GM21367 (cell line): Measurements from ENCODE around the gene HADHB.
A peak's percentile ranks its signal among the peaks of the same experiment; 100 is the strongest.
"Not testable (repeated sequence)": the region's sequence is repeated elsewhere in the genome, so short reads cannot be mapped to it uniquely, and the experiment has no call there.

Source experiments
- ATAC-seq: cut with Tn5 transposase; IDR thresholded peaks from one replicate; pipeline ENCODE4 v1.9.1; 2021; ENCODE audit not compliant: unreplicated experiment

The HADHB gene

DNA sequence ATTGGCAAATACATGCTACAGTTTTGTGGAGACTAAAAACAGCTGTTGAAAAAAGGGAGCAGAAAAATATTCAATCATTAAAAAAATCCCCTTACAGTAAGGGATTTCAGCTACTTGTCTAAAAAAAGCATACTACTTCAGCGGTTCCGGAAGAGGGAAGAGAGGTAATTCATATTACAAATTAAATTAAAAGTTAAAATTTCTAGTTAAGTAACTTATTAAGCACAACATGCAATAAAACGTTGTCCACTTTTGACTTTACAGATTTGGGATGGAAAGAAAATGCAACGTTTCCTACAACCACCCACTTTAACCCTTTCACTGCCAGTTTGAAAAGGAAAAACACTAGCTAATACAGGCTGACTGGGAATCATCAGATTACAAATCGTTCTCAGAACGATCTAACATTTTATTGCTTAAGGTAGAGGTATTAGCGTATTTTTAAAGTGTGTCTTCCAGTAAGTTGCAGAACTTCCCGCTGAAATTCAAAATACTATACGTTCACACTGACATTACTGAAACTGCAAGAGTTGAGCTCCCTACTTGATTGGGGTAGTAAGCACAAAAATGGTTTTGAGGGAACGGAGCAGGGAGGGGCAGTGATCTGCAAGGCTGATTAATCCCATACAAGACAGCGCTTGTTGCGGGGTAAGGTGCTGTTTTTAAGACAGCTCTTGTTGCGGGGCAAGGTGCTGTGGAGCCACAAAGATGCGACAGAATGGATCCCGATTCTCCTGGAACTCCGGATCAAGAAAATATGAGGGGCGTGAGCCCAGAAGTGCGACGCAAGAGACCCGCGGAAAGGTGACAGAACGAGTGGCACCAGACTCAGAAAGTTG is 1.1 kb upstream of the HADHB start:
- no peak for ATAC-seq

DNA sequence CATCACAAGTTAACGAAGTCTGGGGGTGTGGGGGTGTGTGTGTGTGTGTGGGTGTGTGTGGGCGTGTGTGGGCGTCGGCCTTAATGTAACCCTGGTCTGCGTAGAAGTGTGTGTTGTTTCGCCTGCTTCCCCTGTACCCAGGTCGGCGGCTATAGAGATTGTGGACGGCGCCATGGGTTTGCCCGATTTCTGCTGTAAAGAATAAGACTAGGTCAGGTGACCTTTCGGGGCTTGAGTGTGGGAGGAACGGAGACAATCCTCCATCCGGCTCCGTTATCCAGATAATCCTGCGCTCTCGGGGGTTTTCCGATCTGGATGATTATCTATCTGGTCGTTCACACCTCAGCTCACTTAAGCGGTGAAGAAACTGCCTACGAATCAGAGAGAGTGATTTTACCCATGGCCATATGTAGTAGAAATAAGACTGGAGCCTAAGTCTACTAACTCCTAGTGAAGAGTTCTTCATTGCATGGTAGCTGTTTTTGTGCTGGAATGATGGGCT is 543 bp downstream of the HADHB start:
- peak; percentile 11 for ATAC-seq

DNA sequence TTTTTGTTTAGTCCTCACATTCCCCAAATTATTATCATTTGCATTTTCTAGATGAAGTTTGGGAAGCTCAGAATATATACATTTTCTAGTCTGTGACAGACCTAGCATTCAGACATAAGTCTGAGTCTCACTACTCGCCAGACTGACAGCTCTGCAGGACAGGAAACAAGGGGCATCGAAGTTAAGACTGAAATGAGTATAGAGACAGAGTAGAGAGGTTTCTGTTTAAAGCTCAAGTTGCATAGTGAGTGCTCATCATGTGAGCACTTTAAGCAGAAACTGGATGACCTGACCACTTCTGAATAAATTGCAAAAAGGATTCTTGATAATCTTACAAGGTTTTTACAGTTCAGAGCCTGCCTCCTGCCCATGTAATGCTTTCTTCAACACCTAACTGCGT is 1.1 kb downstream of the HADHB start:
- ATAC-seq: peak; percentile 42

DNA sequence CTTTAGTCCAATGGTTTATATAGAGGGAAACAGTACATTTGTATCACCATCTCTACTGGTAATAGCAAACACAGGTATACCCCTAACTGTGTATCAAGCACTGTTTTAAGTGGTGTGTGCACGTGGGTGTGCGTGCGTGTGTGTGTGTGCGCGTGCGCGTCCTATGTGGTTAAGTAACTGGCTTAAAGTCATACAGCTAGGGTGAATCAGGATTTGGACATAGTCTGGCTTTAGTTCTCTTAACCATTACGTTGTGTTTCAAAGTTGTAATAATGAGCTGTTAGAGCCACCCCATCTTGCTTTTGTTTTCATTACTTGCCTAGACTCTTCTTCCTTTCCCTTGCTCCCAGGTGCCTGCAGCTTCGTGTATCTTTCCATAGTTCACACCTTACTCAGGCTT is 2.1 kb downstream of the HADHB start:
- no peak for ATAC-seq

DNA sequence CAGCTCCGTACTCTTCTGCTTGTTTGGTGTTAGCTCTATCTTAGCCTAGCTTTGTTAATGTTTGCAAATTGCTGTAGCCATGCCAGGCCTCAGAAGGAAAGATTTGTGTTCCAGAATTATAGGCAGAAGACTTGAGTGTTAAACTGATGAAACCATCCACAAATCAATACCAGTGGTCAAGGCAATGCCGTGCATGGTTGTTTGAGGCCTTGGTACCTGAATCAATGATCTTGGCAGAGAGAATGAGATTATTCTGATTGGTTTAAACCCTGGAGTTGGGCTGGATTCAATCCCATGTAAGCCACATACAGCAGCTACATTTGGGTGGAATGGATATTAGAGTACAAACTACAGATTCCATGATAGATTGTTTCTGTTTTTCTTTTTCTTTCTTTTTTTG is 4.9 kb downstream of the HADHB start:
- no peak for ATAC-seq

DNA sequence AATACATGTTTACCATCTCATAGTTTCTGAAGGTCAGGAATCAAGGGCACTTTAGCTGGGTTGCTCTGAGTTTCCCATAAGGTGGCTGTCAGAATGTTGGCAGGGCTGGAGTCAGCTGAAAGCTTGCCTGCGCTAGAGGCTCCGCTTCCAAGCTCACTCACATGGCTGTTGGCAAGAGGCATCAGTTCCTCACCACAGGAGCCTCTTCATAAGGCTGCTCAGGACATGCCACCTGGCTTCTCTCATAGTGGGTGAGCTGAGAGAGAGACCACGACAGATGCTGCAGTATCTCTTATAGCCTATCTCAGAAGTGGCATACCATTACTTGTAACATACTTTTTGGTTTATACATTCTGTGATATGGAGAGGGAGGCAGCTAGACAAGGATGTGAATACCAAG is 7.2 kb downstream of the HADHB start:
- no peak for ATAC-seq

DNA sequence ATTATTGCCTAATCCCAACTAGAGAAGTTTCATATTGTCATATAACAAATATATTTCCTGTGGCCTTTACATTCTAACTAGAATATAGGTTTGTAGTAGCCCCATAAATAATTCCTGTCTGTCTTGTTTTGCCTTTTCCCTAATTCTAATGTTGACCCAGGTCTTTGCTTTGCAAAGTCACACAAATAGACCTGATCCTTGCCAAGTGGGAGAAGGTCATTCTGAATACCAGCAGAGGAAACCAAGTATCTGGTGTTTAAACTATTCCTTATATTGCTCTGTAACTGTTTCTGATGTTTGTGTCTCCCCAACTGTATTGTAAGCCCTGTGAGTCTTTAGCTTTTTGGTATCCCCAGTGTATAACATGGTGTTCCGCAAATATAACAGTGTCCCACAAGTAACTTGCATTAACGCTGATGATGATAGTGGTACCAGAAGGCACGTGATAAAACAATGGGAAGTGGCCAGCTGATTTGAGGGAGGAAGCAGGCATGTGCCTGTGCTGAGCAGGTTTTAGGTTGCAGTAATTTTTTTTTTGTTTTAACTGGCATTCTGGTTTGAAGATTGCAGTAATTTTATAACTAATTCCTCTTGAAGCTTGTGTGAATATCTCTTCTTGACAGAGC is 11.1 kb downstream of the HADHB start:
- no peak for ATAC-seq

DNA sequence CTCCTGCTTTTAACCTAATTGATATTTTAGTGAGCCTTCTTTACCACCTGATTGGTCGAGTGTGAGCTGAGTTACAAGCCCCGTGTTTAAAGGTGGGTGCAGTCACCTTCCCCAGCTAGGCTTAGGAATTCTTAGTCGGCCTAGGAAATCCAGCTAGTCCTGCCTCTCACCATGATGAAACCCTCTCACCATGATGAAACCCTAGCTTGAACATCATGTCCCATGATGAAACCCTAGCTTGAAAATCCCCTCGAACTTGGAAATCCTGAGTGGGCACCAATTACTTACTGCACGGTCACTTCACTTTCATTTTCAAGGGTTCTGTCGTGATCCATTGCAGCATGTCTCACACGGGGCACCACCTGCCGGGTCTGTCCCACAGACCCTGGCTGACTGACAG is 14.1 kb downstream of the HADHB start:
- ATAC-seq: not testable (repeated sequence)

DNA sequence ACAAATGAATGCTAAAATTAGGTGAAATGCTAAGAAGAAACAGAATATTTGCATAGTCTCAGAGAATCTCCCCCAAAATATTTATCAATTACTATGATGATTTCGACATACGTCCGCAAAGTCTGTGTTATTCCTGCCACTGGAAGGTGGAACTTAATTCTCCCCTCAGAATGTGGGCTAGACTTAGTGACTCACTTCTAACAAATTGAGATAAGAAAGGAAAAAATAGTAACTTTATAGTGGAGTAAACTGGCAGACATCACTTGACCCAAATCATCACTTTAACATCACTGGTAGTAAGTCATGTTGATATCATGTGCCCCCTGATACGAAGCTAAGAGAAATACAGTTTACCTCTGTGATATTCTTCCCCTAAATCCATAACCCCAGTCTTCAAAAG is 23.5 kb downstream of the HADHB start:
- ATAC-seq: no peak

DNA sequence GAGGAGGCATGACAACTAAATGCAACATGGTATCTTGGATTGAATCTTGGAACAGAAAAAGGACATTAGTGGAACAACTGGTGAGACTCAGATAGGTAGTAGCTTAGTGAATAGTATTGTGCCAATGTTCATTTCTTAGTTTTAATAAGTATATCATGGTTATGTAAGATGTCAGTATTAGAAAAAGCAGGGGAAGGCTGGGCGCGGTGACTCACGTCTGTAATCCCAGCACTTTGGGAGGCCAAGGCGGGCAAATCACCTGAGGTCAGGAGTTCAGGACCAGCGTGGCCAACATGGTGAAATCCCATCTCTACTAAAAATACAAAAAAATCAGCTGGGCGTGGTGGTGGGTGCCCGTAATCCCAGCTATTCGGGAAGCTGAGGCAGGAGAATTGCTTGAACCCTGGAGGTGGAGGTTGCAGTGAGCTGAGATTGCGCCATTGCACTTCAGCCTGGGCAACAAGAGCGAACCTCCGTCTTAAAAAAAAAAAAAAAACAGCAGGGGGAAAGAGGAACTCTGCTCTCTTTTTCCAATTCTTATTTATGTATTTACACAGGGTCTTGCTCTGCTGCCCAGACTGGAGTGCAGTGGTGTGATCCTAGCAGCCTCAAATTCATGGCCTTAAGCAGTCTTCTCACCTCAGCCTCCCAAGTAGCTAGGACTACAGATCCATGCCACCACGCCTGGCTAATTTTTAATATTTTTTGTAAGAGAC is 24.1 kb downstream of the HADHB start:
- ATAC-seq: not testable (repeated sequence)

DNA sequence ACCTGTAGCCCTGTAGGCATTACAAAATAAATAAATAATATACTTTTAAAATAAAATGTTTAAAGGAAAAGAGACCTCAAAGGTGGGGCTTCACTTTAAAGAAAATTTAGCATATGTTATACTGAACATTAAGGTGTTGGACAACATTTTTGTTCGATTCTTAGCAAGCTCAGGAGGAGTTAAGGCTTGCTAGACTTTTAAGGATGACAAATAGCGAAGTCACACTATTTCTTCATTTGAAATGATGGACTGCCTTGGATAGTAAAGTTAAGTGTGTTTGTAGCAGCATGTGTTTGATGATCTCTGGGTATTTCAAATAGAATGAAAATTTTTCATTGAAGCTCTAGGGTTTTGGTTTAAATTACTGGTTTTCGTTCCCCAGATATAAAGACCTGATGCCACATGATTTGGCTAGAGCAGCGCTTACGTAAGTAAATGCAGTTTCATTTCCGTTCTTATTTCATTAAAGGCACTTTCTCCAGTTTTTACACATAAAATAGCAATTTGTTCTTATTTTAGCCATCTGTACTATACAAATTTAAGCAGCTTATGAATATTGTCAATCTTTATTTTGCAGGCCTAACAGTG is 24.9 kb downstream of the HADHB start:
- ATAC-seq: no peak

DNA sequence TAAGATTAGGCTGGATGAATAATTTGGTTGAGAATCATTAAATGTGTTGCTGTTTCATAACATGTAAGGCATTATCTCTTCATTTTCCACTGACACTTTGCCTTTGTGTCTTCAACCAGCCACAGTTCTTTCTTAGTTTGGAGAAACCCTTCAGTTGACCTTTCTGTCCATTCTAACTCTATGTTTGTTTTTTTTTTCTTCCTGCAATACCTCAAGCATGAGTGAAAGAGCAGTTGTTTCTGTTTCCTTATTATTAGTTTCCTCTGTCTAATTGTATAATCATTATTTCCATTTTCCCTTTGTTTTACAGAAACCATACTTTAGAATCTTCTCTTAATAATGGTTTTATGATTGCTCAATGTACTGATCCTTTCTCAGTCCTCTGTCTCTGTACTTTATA is 25.6 kb downstream of the HADHB start:
- no peak for ATAC-seq

DNA sequence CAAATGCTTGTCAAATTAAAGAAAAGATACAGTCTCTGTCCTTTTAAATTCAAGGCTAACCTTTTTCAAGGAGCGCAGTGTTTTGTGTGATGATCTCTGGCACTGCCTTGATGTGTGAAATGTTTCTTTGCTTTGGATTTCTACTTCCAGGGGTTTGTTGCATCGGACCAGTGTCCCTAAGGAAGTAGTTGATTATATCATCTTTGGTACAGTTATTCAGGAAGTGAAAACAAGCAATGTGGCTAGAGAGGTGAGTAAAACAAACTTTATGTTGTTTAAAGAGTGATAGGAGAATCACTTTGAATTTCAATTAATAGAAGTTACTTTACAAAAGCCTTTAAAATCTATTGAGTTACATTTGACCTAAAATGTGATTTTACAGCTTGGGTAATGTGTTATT is 28.8 kb downstream of the HADHB start:
- ATAC-seq: no peak

DNA sequence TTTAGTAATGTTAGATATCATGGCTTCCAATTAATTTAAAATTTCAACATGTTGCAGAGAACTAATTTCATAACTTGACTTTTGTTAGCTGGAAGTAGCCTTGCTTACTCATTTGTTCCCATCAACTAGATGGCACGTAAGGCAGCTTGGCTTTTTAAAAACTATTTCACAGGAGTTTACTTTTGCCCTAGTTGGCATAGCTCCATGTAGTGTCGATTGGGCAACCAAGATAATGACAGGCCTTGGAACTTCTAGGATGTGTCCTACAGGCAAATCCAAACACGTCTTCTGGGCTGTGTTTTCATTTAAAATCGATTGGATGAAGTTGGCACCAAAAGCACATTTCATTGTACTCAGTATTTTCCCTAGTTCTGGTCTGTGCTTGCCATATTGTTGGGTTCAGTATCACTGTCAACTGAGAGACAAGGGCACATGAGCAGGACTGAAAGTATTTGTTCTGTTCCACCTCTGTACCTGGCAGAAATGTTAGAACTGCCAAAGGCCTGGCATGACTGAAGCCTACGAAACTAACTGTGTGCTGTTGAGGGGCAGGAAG is 29.4 kb downstream of the HADHB start:
- no peak for ATAC-seq

DNA sequence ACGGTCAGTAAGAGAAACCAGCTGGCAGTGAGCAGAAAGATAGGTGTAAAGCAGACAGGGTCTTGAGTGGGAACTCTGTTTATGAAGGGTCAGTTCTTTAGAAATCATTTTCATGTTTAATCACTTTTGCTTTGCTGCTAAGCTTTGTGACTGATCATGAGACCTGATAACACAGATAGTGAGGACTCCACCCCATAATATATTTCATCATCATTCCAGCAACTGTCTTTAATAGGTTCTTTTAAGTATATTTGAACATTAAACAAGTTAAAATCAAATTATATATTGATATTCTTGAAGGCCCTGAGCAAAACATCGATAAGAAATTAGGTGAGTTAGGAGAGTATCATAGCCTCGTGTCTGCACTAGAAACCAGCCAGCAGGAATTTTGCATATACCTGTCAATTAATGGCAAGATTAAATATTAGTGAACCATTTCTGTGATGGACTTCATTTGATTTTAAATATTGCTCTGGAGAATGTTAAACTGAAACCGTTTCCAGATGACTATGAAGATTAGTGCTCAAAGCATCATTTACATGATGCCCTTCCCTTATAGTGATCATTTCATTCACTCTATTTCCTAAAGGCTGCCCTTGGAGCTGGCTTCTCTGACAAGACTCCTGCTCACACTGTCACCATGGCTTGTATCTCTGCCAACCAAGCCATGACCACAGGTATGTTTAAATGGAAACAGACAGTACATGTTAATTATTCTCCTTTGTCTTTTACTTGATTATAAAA is 31.9 kb downstream of the HADHB start:
- ATAC-seq: no peak

DNA sequence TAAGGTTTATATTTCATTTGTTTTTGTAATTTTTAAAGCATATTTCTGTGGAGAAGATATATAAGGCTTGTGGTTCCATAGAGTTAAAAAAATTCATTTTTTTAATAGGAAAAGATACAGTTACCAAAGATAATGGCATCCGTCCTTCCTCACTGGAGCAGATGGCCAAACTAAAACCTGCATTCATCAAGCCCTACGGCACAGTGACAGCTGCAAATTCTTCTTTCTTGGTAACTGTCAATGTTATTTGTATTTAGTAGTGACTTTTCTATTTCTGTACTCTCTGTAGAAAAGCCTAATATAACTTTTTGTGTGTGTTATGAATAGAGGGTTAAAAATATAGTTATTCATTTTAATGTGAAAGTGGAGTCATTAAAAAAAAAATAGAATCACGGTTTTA is 35.1 kb downstream of the HADHB start:
- no peak for ATAC-seq

DNA sequence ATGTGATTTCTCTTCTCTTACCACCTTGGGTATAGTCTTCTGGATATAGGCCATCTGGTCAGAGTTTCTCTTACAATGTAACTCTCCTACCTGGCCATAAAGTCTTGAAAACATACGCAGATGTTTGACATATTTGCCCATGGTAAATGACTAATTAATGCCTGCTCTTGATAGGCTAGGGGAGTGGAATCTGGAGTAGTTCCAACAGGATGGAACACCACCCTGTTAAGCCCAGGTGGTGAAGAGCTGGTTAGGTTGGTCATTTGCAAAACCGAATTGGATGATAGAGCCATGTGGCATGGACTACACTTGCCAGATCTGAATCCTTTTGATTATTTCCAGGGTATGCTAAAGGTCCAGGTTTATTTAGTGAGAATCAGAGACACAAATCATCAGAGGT is 36.5 kb downstream of the HADHB start:
- no peak for ATAC-seq

DNA sequence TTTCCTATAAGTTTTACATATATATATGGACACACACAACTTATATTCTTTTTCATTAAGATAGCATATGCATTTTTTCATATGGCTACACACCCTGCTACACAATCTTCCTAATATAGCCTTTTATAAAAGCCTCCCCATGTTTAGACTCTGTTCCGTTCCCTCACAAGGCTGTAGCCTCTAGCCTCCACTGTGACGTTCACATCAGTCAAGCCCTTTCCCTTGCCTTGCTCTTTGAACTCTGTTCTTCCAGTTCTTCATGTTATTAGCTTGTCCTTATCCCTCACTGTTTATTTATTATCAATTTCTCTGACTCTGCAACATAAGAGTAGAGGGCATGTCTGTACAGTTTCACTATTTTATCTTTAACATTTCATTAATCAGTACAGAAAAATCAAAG is 38.9 kb downstream of the HADHB start:
- ATAC-seq: no peak

DNA sequence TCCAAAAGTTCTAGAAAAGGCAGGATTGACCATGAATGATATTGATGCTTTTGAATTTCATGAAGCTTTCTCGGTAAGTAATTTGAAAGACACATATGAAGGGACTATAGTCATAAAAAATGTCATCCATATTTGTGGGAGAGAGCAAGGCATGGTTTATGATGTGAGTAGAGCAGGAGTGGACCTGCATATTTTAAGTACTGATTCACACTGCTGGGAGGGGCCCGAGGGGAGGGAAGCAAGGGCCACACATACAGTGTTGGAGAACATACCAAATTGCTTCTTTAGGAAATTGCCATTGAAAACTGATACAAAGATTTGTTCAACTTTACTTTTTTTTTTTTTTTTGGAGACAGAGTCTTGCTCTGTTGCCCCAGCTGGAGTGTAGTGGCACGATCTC is 39.4 kb downstream of the HADHB start:
- no peak for ATAC-seq

DNA sequence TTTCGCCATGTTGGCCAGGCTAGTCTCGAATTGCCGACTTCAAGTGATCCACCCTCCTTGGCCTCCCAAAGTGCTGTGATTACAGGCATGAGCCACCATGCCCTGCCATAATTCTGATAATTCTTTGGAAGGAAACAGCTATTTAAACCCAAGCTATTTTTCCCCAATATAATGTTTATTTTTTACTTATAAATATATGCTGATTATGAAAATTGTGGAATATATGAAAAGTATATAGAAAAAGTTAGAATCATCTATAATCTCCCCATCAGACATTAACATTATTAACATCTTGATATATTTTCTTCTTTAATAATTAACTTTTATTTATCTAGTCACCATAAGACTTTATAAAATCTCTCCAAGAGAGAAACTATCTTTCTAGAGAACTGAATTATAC is 41.2 kb downstream of the HADHB start:
- ATAC-seq: no peak

DNA sequence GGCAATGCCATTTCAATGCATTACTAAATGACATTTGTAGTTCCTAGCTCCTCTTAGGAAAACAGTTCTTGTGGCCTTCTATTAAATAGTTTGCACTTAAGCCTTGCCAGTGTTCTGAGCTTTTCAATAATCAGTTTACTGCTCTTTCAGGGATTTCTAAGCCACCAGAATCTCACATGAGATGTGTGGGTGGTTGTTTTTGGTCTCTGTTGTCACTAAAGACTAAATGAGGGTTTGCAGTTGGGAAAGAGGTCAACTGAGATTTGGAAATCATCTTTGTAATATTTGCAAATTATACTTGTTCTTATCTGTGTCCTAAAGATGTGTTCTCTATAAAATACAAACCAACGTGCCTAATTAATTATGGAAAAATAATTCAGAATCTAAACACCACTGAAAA is 45.3 kb downstream of the HADHB start:
- no peak for ATAC-seq
